ENCODE data around the gene ST3GAL5.

ST3GAL5 gene

DNA sequence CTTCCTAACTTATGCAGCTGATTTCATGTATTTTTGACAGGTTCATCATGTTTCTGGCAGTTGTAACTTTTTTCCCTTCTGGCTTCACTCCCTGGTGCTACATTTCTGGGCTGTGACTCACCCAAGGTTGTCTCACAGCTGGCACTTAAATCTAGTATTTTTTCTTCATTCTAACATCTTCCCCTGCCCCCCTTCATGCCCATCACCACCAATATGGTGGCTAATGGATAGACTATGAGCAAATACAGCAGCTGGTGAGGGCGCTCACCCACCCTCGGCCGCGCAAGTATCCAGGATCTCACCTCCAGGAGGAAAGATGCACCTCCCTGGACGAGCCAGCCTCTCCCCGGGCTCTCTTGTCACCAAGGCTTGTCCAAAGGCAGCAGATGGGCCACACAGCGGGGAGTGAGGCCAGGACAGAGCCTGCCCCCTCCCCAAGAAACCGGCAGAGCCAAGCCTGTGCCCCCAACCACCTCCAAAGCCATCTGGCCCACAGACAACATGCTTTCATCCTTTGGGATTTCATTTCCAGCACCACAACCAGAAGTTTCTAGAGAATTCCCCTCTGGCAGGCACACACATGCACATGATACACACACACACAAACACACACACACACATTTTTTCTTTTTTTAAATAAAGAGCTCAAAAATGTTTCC, 95.9 kb downstream of the ST3GAL5 start:
- H3K4me3 ChIP-seq (ENCODE audit: low read depth, low read length), result no peak overlapping the region
- no peak overlapping the region for H3K9ac ChIP-seq (ENCODE audit: low read length)
- H3K4me1 ChIP-seq (ENCODE audit: control insufficient read depth, insufficient read depth, low read length), result peaks cover 20% of the 10 kb centered on the region; the same call in 1 of the 2 replicates
- H3K27ac ChIP-seq (ENCODE audit: low read depth, low read length), result no peak overlapping the region
- H3K36me3 ChIP-seq (ENCODE audit: control insufficient read depth, insufficient read depth, low read length), result no peaks in the 10 kb centered on the region
- H3K9me3 ChIP-seq (ENCODE audit: control insufficient read depth, insufficient read depth, low read depth, low read length), result no peaks in the 10 kb centered on the region
- H3K27me3 ChIP-seq (ENCODE audit: control insufficient read depth, insufficient read depth, low read length), result no peaks in the 10 kb centered on the region

GRCh38 chr2:85791704-85792565, 96.9 kb downstream of the ST3GAL5 start:
- H3K36me3 ChIP-seq (ENCODE audit: control insufficient read depth, insufficient read depth, low read length), result no peaks in the 10 kb centered on the region
- no peak overlapping the region for H3K9ac ChIP-seq (ENCODE audit: low read length)
- H3K4me3 ChIP-seq (ENCODE audit: low read depth, low read length), result no peak overlapping the region
- H3K27me3 ChIP-seq (ENCODE audit: control insufficient read depth, insufficient read depth, low read length), result no peaks in the 10 kb centered on the region
- peaks cover 20% of the 10 kb centered on the region; the same call in 1 of the 2 replicates for H3K4me1 ChIP-seq (ENCODE audit: control insufficient read depth, insufficient read depth, low read length)
- no peaks in the 10 kb centered on the region for H3K9me3 ChIP-seq (ENCODE audit: control insufficient read depth, insufficient read depth, low read depth, low read length)
- no peak overlapping the region for H3K27ac ChIP-seq (ENCODE audit: low read depth, low read length)

DNA sequence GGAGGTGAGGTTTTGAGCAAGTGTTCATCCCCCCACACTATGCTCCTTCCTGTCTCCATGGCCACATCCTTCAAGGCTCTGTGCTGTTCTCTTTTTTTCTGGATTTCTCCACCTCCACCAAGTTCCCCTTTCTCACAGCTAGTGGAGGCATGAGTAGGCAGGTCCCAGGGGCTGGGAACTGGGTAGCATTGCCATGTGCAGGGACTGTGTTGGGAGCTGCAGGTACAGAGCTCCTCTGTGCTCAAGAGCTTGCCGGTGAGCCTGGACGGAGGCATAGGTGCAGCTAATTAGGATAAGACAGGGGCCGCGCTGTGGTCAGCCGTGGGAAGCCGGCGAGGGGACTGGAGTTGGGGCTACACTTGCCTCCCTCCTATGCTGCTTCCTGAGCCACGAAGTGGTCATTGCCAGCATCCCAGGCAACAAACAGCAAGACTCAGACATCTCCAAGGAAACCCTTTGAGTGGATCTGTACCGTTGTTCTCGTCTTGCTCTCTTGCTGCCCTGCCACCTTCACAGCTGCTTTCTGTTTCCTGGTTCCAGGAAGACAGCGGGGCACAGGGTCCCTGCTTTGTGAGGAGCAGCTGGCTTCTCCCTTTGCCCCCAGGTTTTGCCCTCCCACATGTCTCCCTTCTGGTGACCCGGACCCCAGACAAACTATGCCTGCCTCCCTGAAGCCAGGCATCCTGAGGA, 98.1 kb downstream of the ST3GAL5 start:
- no peak overlapping the region for H3K4me3 ChIP-seq (ENCODE audit: low read depth, low read length)
- H3K36me3 ChIP-seq (ENCODE audit: control insufficient read depth, insufficient read depth, low read length), result no peaks in the 10 kb centered on the region
- no peak overlapping the region for H3K9ac ChIP-seq (ENCODE audit: low read length)
- no peak overlapping the region for H3K27ac ChIP-seq (ENCODE audit: low read depth, low read length)
- peaks cover 10% of the 10 kb centered on the region; the same call in 1 of the 2 replicates for H3K4me1 ChIP-seq (ENCODE audit: control insufficient read depth, insufficient read depth, low read length)
- H3K9me3 ChIP-seq (ENCODE audit: control insufficient read depth, insufficient read depth, low read depth, low read length), result no peaks in the 10 kb centered on the region
- H3K27me3 ChIP-seq (ENCODE audit: control insufficient read depth, insufficient read depth, low read length), result no peaks in the 10 kb centered on the region

DNA sequence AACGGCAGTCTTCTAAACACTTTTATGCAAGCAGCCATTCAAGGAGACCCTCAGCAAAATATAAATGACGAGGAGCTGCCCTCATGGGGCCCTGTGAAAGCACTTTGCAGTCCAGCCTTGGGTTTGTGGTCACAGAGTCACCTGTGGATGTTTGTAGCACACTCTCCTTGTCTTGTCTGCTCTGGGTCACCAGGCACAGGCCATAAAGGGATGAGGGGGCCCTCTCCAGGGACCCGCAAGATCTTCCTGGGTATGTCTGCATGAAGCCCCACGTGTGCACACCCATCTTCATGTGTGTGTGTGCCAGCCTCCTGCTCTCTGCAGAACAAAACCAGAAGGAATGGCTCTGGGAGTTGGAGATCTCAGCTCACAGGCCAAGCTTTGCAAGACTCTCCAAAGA, 98.8 kb downstream of the ST3GAL5 start:
- Histone ChIP-seq H3K27ac (ENCODE audit: low read depth, low read length) (no peak overlapping the region), H3K36me3 (ENCODE audit: control insufficient read depth, insufficient read depth, low read length) (no peaks in the 10 kb centered on the region), H3K27me3 (ENCODE audit: control insufficient read depth, insufficient read depth, low read length) (no peaks in the 10 kb centered on the region), H3K9me3 (ENCODE audit: control insufficient read depth, insufficient read depth, low read depth, low read length) (no peaks in the 10 kb centered on the region), H3K9ac (ENCODE audit: low read length) (no peak overlapping the region), H3K4me1 (ENCODE audit: control insufficient read depth, insufficient read depth, low read length) (peaks cover 10% of the 10 kb centered on the region; the same call in 1 of the 2 replicates), H3K4me3 (ENCODE audit: low read depth, low read length) (no peak overlapping the region)

- no peaks in the 10 kb centered on the region for H3K27me3 ChIP-seq (ENCODE audit: control insufficient read depth, insufficient read depth, low read length)
- no peak overlapping the region for H3K27ac ChIP-seq (ENCODE audit: low read depth, low read length)
- no peaks in the 10 kb centered on the region for H3K36me3 ChIP-seq (ENCODE audit: control insufficient read depth, insufficient read depth, low read length)
- H3K9ac ChIP-seq (ENCODE audit: low read length), result no peak overlapping the region
- H3K4me3 ChIP-seq (ENCODE audit: low read depth, low read length), result no peak overlapping the region
- peaks cover 14% of the 10 kb centered on the region; the same call in 1 of the 2 replicates for H3K4me1 ChIP-seq (ENCODE audit: control insufficient read depth, insufficient read depth, low read length)
- H3K9me3 ChIP-seq (ENCODE audit: control insufficient read depth, insufficient read depth, low read depth, low read length), result no peaks in the 10 kb centered on the region
These were observed 99.5 kb downstream of the ST3GAL5 start for GRCh38 chr2:85789271-85789670.

DNA sequence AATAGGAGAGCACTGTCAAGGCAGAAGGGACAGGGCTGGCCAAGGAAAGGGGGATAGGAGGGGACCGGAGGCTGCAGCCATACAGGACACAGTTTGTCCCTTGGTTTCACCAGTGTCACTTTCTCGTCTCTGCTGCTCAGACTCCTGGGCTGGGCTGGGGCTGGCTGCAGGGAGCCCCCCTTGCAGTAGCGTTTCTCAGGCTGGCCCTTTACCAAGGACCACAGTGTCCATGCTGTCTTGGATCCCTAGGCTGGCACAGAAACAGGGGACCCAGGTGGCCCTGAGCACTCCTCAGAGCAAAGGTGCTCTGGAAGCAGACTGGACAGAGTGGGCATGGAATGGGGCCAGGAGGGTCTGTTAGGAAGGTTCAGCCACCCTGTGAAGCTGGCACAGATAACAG, 100.2 kb downstream of the ST3GAL5 start:
- Histone ChIP-seq H3K27me3 (ENCODE audit: control insufficient read depth, insufficient read depth, low read length) (no peaks in the 10 kb centered on the region), H3K9me3 (ENCODE audit: control insufficient read depth, insufficient read depth, low read depth, low read length) (no peaks in the 10 kb centered on the region), H3K4me1 (ENCODE audit: control insufficient read depth, insufficient read depth, low read length) (peaks cover 14% of the 10 kb centered on the region; the same call in 1 of the 2 replicates), H3K27ac (ENCODE audit: low read depth, low read length) (no peak overlapping the region), H3K36me3 (ENCODE audit: control insufficient read depth, insufficient read depth, low read length) (no peaks in the 10 kb centered on the region), H3K4me3 (ENCODE audit: low read depth, low read length) (no peak overlapping the region), H3K9ac (ENCODE audit: low read length) (no peak overlapping the region)

DNA sequence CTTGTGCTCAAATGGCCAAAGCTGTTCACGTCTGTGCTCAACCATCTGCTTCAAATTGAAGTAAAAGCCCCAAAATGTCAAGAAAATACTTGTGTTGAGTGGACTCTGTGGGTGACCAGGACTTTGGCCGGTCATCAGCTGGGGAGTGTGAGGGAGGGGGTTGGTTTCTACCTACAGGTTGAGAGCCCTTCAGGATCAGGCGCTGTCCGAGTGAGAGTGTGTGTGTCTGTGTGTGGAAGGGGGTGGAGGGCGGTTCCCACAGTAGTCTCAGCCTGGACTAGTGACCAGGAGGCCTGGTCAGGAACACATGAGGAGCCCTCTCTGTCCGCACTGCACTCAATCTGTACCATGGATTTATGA, 100.8 kb downstream of the ST3GAL5 start:
- no peaks in the 10 kb centered on the region for H3K9me3 ChIP-seq (ENCODE audit: control insufficient read depth, insufficient read depth, low read depth, low read length)
- H3K4me3 ChIP-seq (ENCODE audit: low read depth, low read length), result no peak overlapping the region
- H3K36me3 ChIP-seq (ENCODE audit: control insufficient read depth, insufficient read depth, low read length), result no peaks in the 10 kb centered on the region
- H3K9ac ChIP-seq (ENCODE audit: low read length), result no peak overlapping the region
- H3K4me1 ChIP-seq (ENCODE audit: control insufficient read depth, insufficient read depth, low read length), result peaks cover 12% of the 10 kb centered on the region; the same call in 1 of the 2 replicates
- no peak overlapping the region for H3K27ac ChIP-seq (ENCODE audit: low read depth, low read length)
- no peaks in the 10 kb centered on the region for H3K27me3 ChIP-seq (ENCODE audit: control insufficient read depth, insufficient read depth, low read length)

- Histone ChIP-seq H3K9me3 (ENCODE audit: control insufficient read depth, insufficient read depth, low read depth, low read length) (no peaks in the 10 kb centered on the region), H3K36me3 (ENCODE audit: control insufficient read depth, insufficient read depth, low read length) (no peaks in the 10 kb centered on the region), H3K9ac (ENCODE audit: low read length) (no peak overlapping the region), H3K27me3 (ENCODE audit: control insufficient read depth, insufficient read depth, low read length) (no peaks in the 10 kb centered on the region), H3K4me3 (ENCODE audit: low read depth, low read length) (no peak overlapping the region), H3K27ac (ENCODE audit: low read depth, low read length) (no peak overlapping the region), H3K4me1 (ENCODE audit: control insufficient read depth, insufficient read depth, low read length) (peaks cover 9% of the 10 kb centered on the region; the same call in 1 of the 2 replicates)
These were observed 101.4 kb downstream of the ST3GAL5 start for GRCh38 chr2:85787282-85787980.

All from HUES6 (cell line).